Stimulated activated naive CD8-positive, alpha-beta T cell treated with anti-CD3 and anti-CD28 coated beads, Interleukin-15, amount 100 ng/mL, for 72 hours (primary cell): ENCODE data around the gene TENM4.

ENCODE experiments used
- ATAC-seq: fragments of 150-1000 bp; cut with Tn5 transposase; 2 replicates; pipeline ENCODE4 v1.10.0; 2021; ENCODE audit warnings: mild to moderate bottlenecking, moderate library complexity
- DNase-seq, 2 donors: peaks; one replicate each; pipeline ENCODE4 v3.0.0; 2021 to 2022
- H3K27ac Mint-ChIP-seq, 2 donors: one replicate each; pipeline ENCODE4 v1.8.0; 2022; ENCODE audit warnings: mild to moderate bottlenecking in 2 of 2, mixed read lengths in 2 of 2, moderate library complexity in 2 of 2
- H3K27me3 Mint-ChIP-seq: one replicate; pipeline ENCODE4 v1.8.0; 2022; ENCODE audit warnings: mixed read lengths
- H3K4me1 Mint-ChIP-seq: one replicate; pipeline ENCODE4 v1.8.0; 2022; ENCODE audit warnings: mild to moderate bottlenecking, mixed read lengths
- H3K4me3 Mint-ChIP-seq, 2 donors: one replicate each; pipeline ENCODE4 v1.8.0; 2022; ENCODE audit warnings: mild to moderate bottlenecking in 2 of 2, mixed read lengths in 2 of 2, moderate library complexity in 1 of 2
- H3K9me3 Mint-ChIP-seq, 2 donors: one replicate each; pipeline ENCODE4 v1.8.0; 2022; ENCODE audit warnings: mixed read lengths in 2 of 2

TENM4 gene

GRCh38 chr11:79082280-79082679, 358.6 kb downstream of the TENM4 start:
- no peaks in the 10 kb centered on the region for H3K4me1 Mint-ChIP-seq
- H3K9me3 Mint-ChIP-seq = no peaks in the 10 kb centered on the region
- H3K27ac Mint-ChIP-seq = peak overlapping the region in 1 of 2 donors; percentile 88
- no peak overlapping the region for H3K4me3 Mint-ChIP-seq
- no peak for DNase-seq
- no peak for ATAC-seq
- peaks cover 7% of the 10 kb centered on the region for H3K27me3 Mint-ChIP-seq

GRCh38 chr11:79081471-79082031, 359.3 kb downstream of the TENM4 start:
- ATAC-seq (no peak), DNase-seq (no peak)
- Mint-ChIP-seq H3K4me1 (no peaks in the 10 kb centered on the region), H3K9me3 (peaks cover 0 to under 1% of the 10 kb centered on the region in 2 donors), H3K4me3 (no peak overlapping the region), H3K27ac (peak overlapping the region in 1 of 2 donors; percentile 88), H3K27me3 (peaks cover 7% of the 10 kb centered on the region)

GRCh38 chr11:79080551-79080950, 360.3 kb downstream of the TENM4 start:
- peaks cover 7 to 10% of the 10 kb centered on the region in 2 donors for H3K9me3 Mint-ChIP-seq
- no peak overlapping the region for H3K27ac Mint-ChIP-seq
- H3K4me1 Mint-ChIP-seq = no peaks in the 10 kb centered on the region
- H3K27me3 Mint-ChIP-seq = peaks cover 7% of the 10 kb centered on the region
- ATAC-seq (no peak), DNase-seq (no peak)
- no peak overlapping the region for H3K4me3 Mint-ChIP-seq

GRCh38 chr11:79078999-79079398, 361.8 kb downstream of the TENM4 start:
- H3K27ac Mint-ChIP-seq = no peak overlapping the region
- peaks cover 7% of the 10 kb centered on the region for H3K27me3 Mint-ChIP-seq
- peaks cover 8 to 10% of the 10 kb centered on the region in 2 donors for H3K9me3 Mint-ChIP-seq
- no peak overlapping the region for H3K4me3 Mint-ChIP-seq
- DNase-seq = no peak
- H3K4me1 Mint-ChIP-seq = no peaks in the 10 kb centered on the region
- ATAC-seq = no peak

GRCh38 chr11:79078456-79078855, 362.4 kb downstream of the TENM4 start:
- no peak for ATAC-seq

GRCh38 chr11:79077702-79078330, 363.0 kb downstream of the TENM4 start:
- no peak overlapping the region for H3K4me3 Mint-ChIP-seq
- peaks cover 8 to 10% of the 10 kb centered on the region in 2 donors for H3K9me3 Mint-ChIP-seq
- no peak for DNase-seq
- no peak overlapping the region for H3K27ac Mint-ChIP-seq
- H3K27me3 Mint-ChIP-seq = peaks cover 7% of the 10 kb centered on the region
- ATAC-seq = no peak
- H3K4me1 Mint-ChIP-seq = no peaks in the 10 kb centered on the region

More at GRCh38 chr11:79078456-79078855, 362.4 kb downstream of the TENM4 start:
- Mint-ChIP-seq H3K4me3 (no peak overlapping the region), H3K27ac (no peak overlapping the region), H3K9me3 (peaks cover 8 to 10% of the 10 kb centered on the region in 2 donors), H3K4me1 (no peaks in the 10 kb centered on the region), H3K27me3 (peaks cover 7% of the 10 kb centered on the region)
- DNase-seq = no peak

GRCh38 chr11:79076526-79077115, 364.2 kb downstream of the TENM4 start:
- no peak overlapping the region for H3K27ac Mint-ChIP-seq
- no peak for ATAC-seq
- H3K4me1 Mint-ChIP-seq = no peaks in the 10 kb centered on the region
- peaks cover 7% of the 10 kb centered on the region for H3K27me3 Mint-ChIP-seq
- no peak for DNase-seq
- H3K9me3 Mint-ChIP-seq = peaks cover 8 to 10% of the 10 kb centered on the region in 2 donors
- no peak overlapping the region for H3K4me3 Mint-ChIP-seq

- peaks cover 8 to 10% of the 10 kb centered on the region in 2 donors for H3K9me3 Mint-ChIP-seq
- H3K27me3 Mint-ChIP-seq = peaks cover 5% of the 10 kb centered on the region
- DNase-seq = no peak
- no peak overlapping the region for H3K27ac Mint-ChIP-seq
- H3K4me1 Mint-ChIP-seq = no peaks in the 10 kb centered on the region
- H3K4me3 Mint-ChIP-seq = no peak overlapping the region
- ATAC-seq = no peak
These were observed 366.3 kb downstream of the TENM4 start for GRCh38 chr11:79074547-79074946.

- DNase-seq (no peak), ATAC-seq (no peak)
- Mint-ChIP-seq H3K27ac (no peak overlapping the region), H3K4me1 (no peaks in the 10 kb centered on the region), H3K9me3 (peaks cover 6 to 7% of the 10 kb centered on the region in 2 donors), H3K27me3 (no peaks in the 10 kb centered on the region), H3K4me3 (no peak overlapping the region)
These were observed 369.6 kb downstream of the TENM4 start for GRCh38 chr11:79071190-79071589.

- Mint-ChIP-seq H3K4me1 (no peaks in the 10 kb centered on the region), H3K9me3 (peaks cover 0 to under 1% of the 10 kb centered on the region in 2 donors)
These were observed 370.3 kb downstream of the TENM4 start for GRCh38 chr11:79070518-79070917.

GRCh38 chr11:79069504-79069903, 371.3 kb downstream of the TENM4 start:
- Mint-ChIP-seq H3K27me3 (no peaks in the 10 kb centered on the region), H3K9me3 (no peaks in the 10 kb centered on the region), H3K4me1 (no peaks in the 10 kb centered on the region), H3K27ac (no peak overlapping the region), H3K4me3 (no peak overlapping the region)
- DNase-seq = no peak
- no peak for ATAC-seq

More at GRCh38 chr11:79070518-79070917, 370.3 kb downstream of the TENM4 start:
- DNase-seq (no peak), ATAC-seq (no peak)
- no peaks in the 10 kb centered on the region for H3K27me3 Mint-ChIP-seq
- H3K27ac Mint-ChIP-seq = no peak overlapping the region
- no peak overlapping the region for H3K4me3 Mint-ChIP-seq

GRCh38 chr11:79068356-79068755, 372.5 kb downstream of the TENM4 start:
- no peaks in the 10 kb centered on the region for H3K27me3 Mint-ChIP-seq
- H3K27ac Mint-ChIP-seq = no peak overlapping the region
- H3K9me3 Mint-ChIP-seq = no peaks in the 10 kb centered on the region
- H3K4me3 Mint-ChIP-seq = no peak overlapping the region
- H3K4me1 Mint-ChIP-seq = no peaks in the 10 kb centered on the region
- no peak for ATAC-seq
- DNase-seq = no peak

GRCh38 chr11:79067352-79067679, 373.5 kb downstream of the TENM4 start:
- DNase-seq (no peak), ATAC-seq (no peak)
- Mint-ChIP-seq H3K27ac (no peak overlapping the region), H3K9me3 (no peaks in the 10 kb centered on the region), H3K27me3 (no peaks in the 10 kb centered on the region), H3K4me1 (no peaks in the 10 kb centered on the region), H3K4me3 (no peak overlapping the region)

GRCh38 chr11:79066456-79067351, 374.1 kb downstream of the TENM4 start:
- Mint-ChIP-seq H3K27me3 (no peaks in the 10 kb centered on the region), H3K27ac (no peak overlapping the region), H3K9me3 (no peaks in the 10 kb centered on the region), H3K4me1 (no peaks in the 10 kb centered on the region), H3K4me3 (no peak overlapping the region)
- no peak for ATAC-seq
- DNase-seq = no peak

- H3K9me3 Mint-ChIP-seq = no peaks in the 10 kb centered on the region
- H3K4me3 Mint-ChIP-seq = no peak overlapping the region
- H3K27ac Mint-ChIP-seq = no peak overlapping the region
- DNase-seq (no peak), ATAC-seq (no peak)
- no peaks in the 10 kb centered on the region for H3K27me3 Mint-ChIP-seq
- H3K4me1 Mint-ChIP-seq = no peaks in the 10 kb centered on the region
These were observed 377.7 kb downstream of the TENM4 start for GRCh38 chr11:79062814-79063762.
